Activated naive CD8-positive, alpha-beta T cell treated with anti-CD3 and anti-CD28 coated beads, Interleukin-2, amount 10 ng/mL, durations not matched to agents 7 days and 5 days (primary cell): ENCODE results near the gene SLFN13. TPM values are rescaled to one million over a fixed set of nuclear protein-coding genes. Genes with fewer than 3 reads are reported as not detected.

Experiments used
- ATAC-seq: fragments of 150-1000 bp; cut with Tn5 transposase; one replicate; pipeline ENCODE4 v1.10.0; 2021; ENCODE audit warnings: low read depth, moderate library complexity
- POLR2A ChIA-PET: fragments of 350-600 bp; sonication (Branson Sonifier 250); formaldehyde crosslinking; loops from one replicate; lab custom pipeline; 2021; ENCODE audit warnings: antibody characterized with exemption; lab: Charles Lee
- DNase-seq: peaks from one replicate; pipeline ENCODE4 v3.0.0; 2021
- H3K27ac Mint-ChIP-seq: one replicate; pipeline ENCODE4 v1.8.0; 2022; ENCODE audit warnings: mild to moderate bottlenecking, mixed read lengths
- H3K27me3 Mint-ChIP-seq: one replicate; pipeline ENCODE4 v1.8.0; 2022; ENCODE audit warnings: mild to moderate bottlenecking, moderate library complexity, mixed read lengths
- H3K36me3 Mint-ChIP-seq: one replicate; pipeline ENCODE4 v1.8.0; 2021; ENCODE audit warnings: mild to moderate bottlenecking, mixed read lengths
- H3K4me1 Mint-ChIP-seq: one replicate; pipeline ENCODE4 v1.8.0; 2021; ENCODE audit warnings: mixed read lengths
- H3K4me3 Mint-ChIP-seq: one replicate; pipeline ENCODE4 v1.8.0; 2022; ENCODE audit warnings: mild to moderate bottlenecking, moderate library complexity, mixed read lengths
- H3K9me3 Mint-ChIP-seq: one replicate; pipeline ENCODE4 v1.8.0; 2021; ENCODE audit warnings: mixed read lengths
- total RNA-seq, 2 experiments: library from RNA; stranded (reverse); gene quantifications; one replicate each; pipeline ENCODE4 v1.2.3, GENCODE V29; 2021

SLFN13 gene
- total RNA-seq, result 10 to 100 TPM; 76.8 to 77.5 TPM

DNA sequence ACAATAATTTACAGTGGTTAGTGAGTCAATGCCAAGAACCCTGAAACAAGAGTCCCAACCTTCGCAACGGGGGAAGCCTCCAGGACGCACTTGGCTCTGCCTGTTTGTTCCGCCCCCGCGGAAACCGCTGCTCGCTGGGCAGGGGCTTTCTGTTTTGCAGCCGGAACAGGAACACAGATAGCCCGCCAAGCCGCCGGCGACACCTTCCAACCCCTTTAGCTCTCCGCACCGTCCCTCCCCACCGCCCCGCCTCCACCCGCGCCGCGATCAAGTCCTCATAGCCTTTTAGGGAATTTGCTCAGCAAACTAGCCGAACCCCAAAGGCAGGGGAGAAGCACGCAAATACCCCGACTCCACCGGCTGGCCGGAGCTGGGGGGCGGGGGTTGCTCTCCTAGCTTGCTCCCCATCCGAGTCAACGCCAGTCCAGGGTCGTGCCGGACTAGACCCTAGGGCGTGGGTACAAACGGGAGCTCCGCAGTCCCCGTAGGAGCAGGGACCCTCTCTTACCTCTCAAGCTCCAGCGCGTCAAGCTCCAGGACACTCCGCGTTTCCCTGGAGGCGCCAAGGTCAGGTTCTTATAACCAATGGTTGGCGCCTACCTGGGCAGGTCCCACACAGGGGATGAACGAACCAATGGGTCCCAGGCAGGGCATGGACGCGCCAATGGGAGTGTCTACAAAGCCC lies at the start of gene SLFN13:
Gene SLFN13 (minus strand): TSS at position 553 of the 685 bp plus-strand sequence. CDS start 3,086 bp downstream, outside the sequence.
- H3K27ac Mint-ChIP-seq, result peak within 1 kb of the TSS; percentile 72
- H3K9me3 Mint-ChIP-seq, result no peaks in the 10 kb centered on the region
- H3K27me3 Mint-ChIP-seq, result no peaks in the 10 kb centered on the region
- H3K4me1 Mint-ChIP-seq, result peaks cover 13% of the 10 kb centered on the region
- peaks cover 53% of the 10 kb centered on the region for H3K36me3 Mint-ChIP-seq
- POLR2A ChIA-PET, result interaction anchor here (0.5 to 1.8 kb wide), 10 partner anchors 9 to 278 kb away, joined by 3 to 5 read pairs (median 3); no protein-coding TSS in a partner anchor
- ATAC-seq (peak; percentile 96), DNase-seq (peak; percentile 84)
- H3K4me3 Mint-ChIP-seq, result peak within 1 kb of the TSS; percentile 78

GRCh38 chr17:35496451-35497290 lies 48.1 kb upstream of the SLFN13 start:
- H3K27me3 Mint-ChIP-seq, result no peaks in the 10 kb centered on the region
- H3K4me3 Mint-ChIP-seq, result peak overlapping the region; percentile 49
- no peak for ATAC-seq
- peaks cover 35% of the 10 kb centered on the region for H3K36me3 Mint-ChIP-seq
- no peak overlapping the region for H3K27ac Mint-ChIP-seq
- no peaks in the 10 kb centered on the region for H3K9me3 Mint-ChIP-seq
- H3K4me1 Mint-ChIP-seq, result peaks cover 58% of the 10 kb centered on the region
- DNase-seq, result no peak
- POLR2A ChIA-PET, result interaction anchor here (1.2 kb wide), 1 partner anchor 9 kb away, joined by 5 read pairs; no protein-coding TSS in a partner anchor

DNA sequence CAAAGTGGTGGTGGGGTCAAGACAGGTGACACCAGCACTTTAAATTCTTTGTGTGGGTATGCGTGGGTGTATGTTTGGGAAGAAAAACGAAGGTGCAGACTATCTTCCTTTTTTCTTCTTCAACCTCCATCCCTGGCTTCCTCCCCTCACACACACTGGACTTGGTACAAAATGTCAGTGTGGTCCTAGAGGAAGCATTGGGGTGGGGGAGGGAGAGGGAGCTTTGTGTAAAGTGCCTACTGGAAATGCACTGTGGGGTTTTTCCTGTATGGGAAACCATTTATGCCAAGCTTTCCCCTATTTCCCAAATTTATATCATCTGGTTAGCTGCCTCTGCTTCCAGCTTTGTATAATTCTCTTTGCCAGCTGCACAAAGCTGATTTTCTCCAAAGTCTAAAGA lies 44.5 kb upstream of the SLFN13 start:
- no peak overlapping the region for H3K27ac Mint-ChIP-seq
- H3K27me3 Mint-ChIP-seq, result no peaks in the 10 kb centered on the region
- DNase-seq, result no peak
- ATAC-seq, result no peak
- no peaks in the 10 kb centered on the region for H3K9me3 Mint-ChIP-seq
- no peak overlapping the region for H3K4me3 Mint-ChIP-seq
- POLR2A ChIA-PET, result no interaction called here
- peaks cover 62% of the 10 kb centered on the region for H3K4me1 Mint-ChIP-seq
- peaks cover 59% of the 10 kb centered on the region for H3K36me3 Mint-ChIP-seq

GRCh38 chr17:35491417-35491816 lies 42.9 kb upstream of the SLFN13 start:
- H3K27me3 Mint-ChIP-seq, result no peaks in the 10 kb centered on the region
- H3K27ac Mint-ChIP-seq, result peak overlapping the region; percentile 31
- DNase-seq (no peak), ATAC-seq (no peak)
- peaks cover 65% of the 10 kb centered on the region for H3K4me1 Mint-ChIP-seq
- POLR2A ChIA-PET, result interaction anchor here (0.6 kb wide), 1 partner anchor 145 kb away, joined by 3 read pairs; no protein-coding TSS in a partner anchor
- H3K9me3 Mint-ChIP-seq, result no peaks in the 10 kb centered on the region
- H3K4me3 Mint-ChIP-seq, result no peak overlapping the region
- H3K36me3 Mint-ChIP-seq, result peaks cover 64% of the 10 kb centered on the region

- H3K27ac Mint-ChIP-seq, result no peak overlapping the region
- peaks cover 2% of the 10 kb centered on the region for H3K9me3 Mint-ChIP-seq
- POLR2A ChIA-PET, result no interaction called here
- no peak overlapping the region for H3K4me3 Mint-ChIP-seq
- H3K36me3 Mint-ChIP-seq, result peaks cover 78% of the 10 kb centered on the region
- no peak for DNase-seq
- no peaks in the 10 kb centered on the region for H3K27me3 Mint-ChIP-seq
- H3K4me1 Mint-ChIP-seq, result peaks cover 69% of the 10 kb centered on the region
- no peak for ATAC-seq
Observed at GRCh38 chr17:35489944-35490343, 41.4 kb upstream of the SLFN13 start.

DNA sequence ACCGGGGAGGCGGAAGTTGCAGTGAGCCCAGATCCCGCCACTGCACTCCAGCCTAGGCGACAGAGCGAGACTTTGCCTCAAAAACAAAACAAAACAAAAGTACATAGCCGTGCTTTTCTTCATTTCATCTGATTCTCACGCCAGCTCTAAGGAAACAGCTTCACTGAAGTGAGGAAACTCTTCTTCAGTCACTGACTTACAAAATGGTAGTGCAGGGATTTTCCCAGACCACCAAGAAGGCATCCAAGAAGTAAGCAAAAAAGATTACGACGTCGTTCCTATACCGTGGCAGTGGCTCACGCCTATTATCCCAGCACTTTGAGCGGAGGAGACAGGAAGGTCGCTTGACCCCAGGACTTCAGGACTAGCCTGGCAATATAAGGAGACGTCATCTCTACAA lies 40.4 kb upstream of the SLFN13 start:
- ATAC-seq (no peak), DNase-seq (no peak)
- Mint-ChIP-seq H3K27me3 (no peaks in the 10 kb centered on the region), H3K36me3 (peaks cover 85% of the 10 kb centered on the region), H3K27ac (no peak overlapping the region), H3K9me3 (peaks cover 6% of the 10 kb centered on the region), H3K4me1 (peaks cover 68% of the 10 kb centered on the region), H3K4me3 (peak overlapping the region; percentile 78)
- POLR2A ChIA-PET, result interaction anchor here (1.1 to 2.5 kb wide), 4 partner anchors 33 to 176 kb away, joined by 3 to 14 read pairs (median 8); no protein-coding TSS in a partner anchor

DNA sequence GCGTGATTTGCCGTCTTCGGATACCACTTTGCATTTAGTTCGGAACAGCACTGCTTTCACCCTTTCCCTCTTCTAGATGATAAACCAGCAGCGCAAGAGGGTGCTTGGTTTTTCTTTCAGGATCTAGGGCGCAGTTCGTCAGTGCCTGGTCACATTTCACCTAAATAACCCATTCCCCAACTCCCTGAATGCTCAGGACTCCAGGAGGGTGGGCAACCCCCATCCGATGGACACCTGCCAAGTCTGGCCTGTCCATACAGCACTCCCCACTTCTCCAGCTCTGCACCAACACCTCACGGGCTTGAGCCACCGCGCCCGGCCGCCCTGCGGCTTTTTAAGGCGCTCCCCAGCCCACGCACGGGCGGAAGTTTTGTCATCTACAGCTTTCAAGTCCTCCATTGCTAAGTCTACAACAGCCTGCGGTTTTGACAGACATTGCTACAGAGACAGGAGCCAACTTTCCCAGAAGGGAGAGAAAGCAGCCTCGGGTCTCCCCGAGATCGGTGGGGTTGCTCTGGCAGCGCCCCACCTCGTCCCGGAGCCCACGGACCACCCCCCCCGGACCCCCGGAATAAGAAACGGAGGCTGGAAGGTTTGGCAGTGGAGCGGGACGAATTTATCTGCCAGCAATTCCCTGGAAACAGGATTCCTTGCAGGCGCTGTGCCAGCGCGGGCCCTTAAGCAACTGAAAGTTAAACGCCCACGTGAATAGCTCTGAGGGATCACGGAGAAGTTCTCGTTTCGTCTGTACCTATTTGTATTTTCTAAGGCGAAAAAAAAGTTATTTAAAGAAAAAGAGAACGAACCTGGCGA lies 38.6 kb upstream of the SLFN13 start:
- H3K4me3 Mint-ChIP-seq, result peak overlapping the region; percentile 78

GRCh38 chr17:35479271-35479670 lies 30.7 kb upstream of the SLFN13 start:
- Mint-ChIP-seq H3K27ac (no peak overlapping the region), H3K27me3 (no peaks in the 10 kb centered on the region), H3K9me3 (peaks cover 8% of the 10 kb centered on the region), H3K4me1 (peaks cover 21% of the 10 kb centered on the region), H3K36me3 (peaks cover 86% of the 10 kb centered on the region), H3K4me3 (no peak overlapping the region)
- ATAC-seq, result no peak
- POLR2A ChIA-PET, result no interaction called here
- no peak for DNase-seq

More for the DNA sequence above, 38.6 kb upstream of the SLFN13 start:
- no peaks in the 10 kb centered on the region for H3K27me3 Mint-ChIP-seq
- DNase-seq, result peak; percentile 67
- peaks cover 58% of the 10 kb centered on the region for H3K4me1 Mint-ChIP-seq
- H3K36me3 Mint-ChIP-seq, result peaks cover 90% of the 10 kb centered on the region
- ATAC-seq, result peak; percentile 63
- H3K27ac Mint-ChIP-seq, result peak overlapping the region; percentile 87
- H3K9me3 Mint-ChIP-seq, result peaks cover 7% of the 10 kb centered on the region
- POLR2A ChIA-PET, result interaction anchor here (0.6 to 2.5 kb wide), 11 partner anchors 10 to 273 kb away, joined by 3 to 14 read pairs (median 5); partner anchors contain the start of genes PEX12 and SLFN12L

DNA sequence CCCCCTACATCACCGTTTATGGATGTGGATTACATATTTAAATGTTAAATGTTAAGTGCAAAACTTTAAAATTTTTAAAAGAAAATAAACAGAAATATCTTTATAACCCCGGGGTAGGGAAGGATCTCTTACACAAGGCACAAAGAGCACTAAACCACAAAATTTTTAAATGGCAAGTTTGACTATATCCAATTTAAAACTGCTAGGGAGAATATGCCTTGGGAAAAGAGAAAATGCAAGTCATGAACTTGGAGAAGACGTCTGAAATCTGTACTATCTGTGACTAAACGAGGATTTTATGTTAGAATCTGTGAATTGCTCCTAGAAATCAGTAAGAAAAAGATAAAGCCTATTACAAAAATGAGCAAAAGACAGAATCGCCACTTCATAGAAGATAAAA lies 28.7 kb upstream of the SLFN13 start:
- POLR2A ChIA-PET, result no interaction called here

DNA sequence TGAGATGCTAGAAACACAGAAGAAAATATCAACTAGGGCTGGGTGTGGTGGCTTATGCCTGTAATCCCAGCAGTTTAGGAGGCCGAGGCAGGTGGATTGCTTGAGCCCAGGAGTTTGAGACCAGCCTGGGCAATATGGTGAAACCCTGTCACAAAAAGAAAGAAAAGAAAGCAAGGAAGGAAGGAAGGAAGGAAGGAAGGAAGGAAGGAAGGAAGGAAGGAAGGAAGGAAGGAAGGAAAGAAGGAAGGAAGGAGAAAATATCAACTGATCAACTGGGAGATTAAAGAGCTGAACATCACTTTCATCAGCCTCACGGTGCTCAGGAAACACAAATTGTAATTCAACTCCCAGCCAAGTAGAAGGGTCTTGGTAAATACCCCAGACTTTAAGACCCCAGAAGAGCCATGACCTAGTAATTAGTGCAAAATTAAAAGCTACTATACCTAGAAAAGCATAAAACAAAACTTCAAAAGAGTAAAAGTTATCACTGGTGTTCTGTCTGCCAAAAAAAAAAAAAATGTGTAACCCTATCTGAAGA lies 27.8 kb upstream of the SLFN13 start:
- Mint-ChIP-seq H3K4me3 (no peak overlapping the region), H3K4me1 (peaks cover 26% of the 10 kb centered on the region), H3K27ac (peak overlapping the region; percentile 61), H3K36me3 (peaks cover 85% of the 10 kb centered on the region), H3K27me3 (no peaks in the 10 kb centered on the region), H3K9me3 (peaks cover 12% of the 10 kb centered on the region)
- DNase-seq (no peak), ATAC-seq (no peak)
- POLR2A ChIA-PET, result no interaction called here

More for the DNA sequence above, 28.7 kb upstream of the SLFN13 start:
- H3K4me3 Mint-ChIP-seq, result no peak overlapping the region
- DNase-seq (no peak), ATAC-seq (no peak)
- peaks cover 86% of the 10 kb centered on the region for H3K36me3 Mint-ChIP-seq
- H3K9me3 Mint-ChIP-seq, result peaks cover 7% of the 10 kb centered on the region
- H3K4me1 Mint-ChIP-seq, result peaks cover 21% of the 10 kb centered on the region
- H3K27ac Mint-ChIP-seq, result no peak overlapping the region
- H3K27me3 Mint-ChIP-seq, result no peaks in the 10 kb centered on the region

GRCh38 chr17:35468475-35468874 lies 19.9 kb upstream of the SLFN13 start:
- ATAC-seq (no peak), DNase-seq (no peak)
- POLR2A ChIA-PET, result interaction anchor here (1.0 to 1.1 kb wide), 3 partner anchors 10 to 43 kb away, joined by 3 to 6 read pairs (median 3); partner anchors contain the start of gene SLFN13
- Mint-ChIP-seq H3K27ac (peak overlapping the region; percentile 64), H3K9me3 (peaks cover 7% of the 10 kb centered on the region), H3K36me3 (peaks cover 70% of the 10 kb centered on the region), H3K27me3 (no peaks in the 10 kb centered on the region), H3K4me3 (peak overlapping the region; percentile 23), H3K4me1 (peaks cover 38% of the 10 kb centered on the region)

DNA sequence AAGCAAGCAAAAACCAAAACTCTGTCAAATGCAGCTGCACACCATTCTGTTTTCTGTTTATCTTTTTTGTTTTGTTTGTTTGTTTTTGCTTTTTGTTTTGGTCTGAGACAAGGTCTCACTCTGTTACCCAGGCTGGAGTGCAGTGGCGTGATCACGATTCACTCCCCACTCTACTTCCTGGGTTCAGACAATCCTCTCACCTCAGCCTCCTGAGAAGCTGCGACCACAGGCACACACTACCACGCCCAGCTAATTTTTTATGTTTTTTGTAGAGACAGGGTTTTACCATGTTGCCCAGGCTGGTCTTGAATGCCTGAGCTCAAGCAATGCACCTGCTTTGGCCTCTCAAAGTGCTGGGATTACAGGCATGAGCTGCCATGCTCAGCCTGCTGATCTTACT lies 19.3 kb upstream of the SLFN13 start:
- no peak for DNase-seq
- peaks cover 69% of the 10 kb centered on the region for H3K36me3 Mint-ChIP-seq
- POLR2A ChIA-PET, result interaction anchor here (1.0 to 1.1 kb wide), 3 partner anchors 9 to 44 kb away, joined by 3 to 6 read pairs (median 3); partner anchors contain the start of gene SLFN13

More for the DNA sequence above, 19.3 kb upstream of the SLFN13 start:
- peak overlapping the region; percentile 23 for H3K4me3 Mint-ChIP-seq
- peaks cover 38% of the 10 kb centered on the region for H3K4me1 Mint-ChIP-seq
- H3K9me3 Mint-ChIP-seq, result peaks cover 7% of the 10 kb centered on the region
- H3K27me3 Mint-ChIP-seq, result no peaks in the 10 kb centered on the region
- peak; percentile 89 for ATAC-seq
- H3K27ac Mint-ChIP-seq, result peak overlapping the region; percentile 71
